B cell (primary cell): ENCODE measurements around the gene MPP4. TPM values are rescaled to one million over a fixed set of nuclear protein-coding genes. Genes with fewer than 3 reads are reported as not detected.

Source experiments
- ATAC-seq: fragments of 200-7000 bp; cut with Tn5 transposase; one replicate; pipeline ENCODE4 v1.10.0; 2021; ENCODE audit warnings: low read depth, mild to moderate bottlenecking, moderate number of reproducible peaks, moderate library complexity
- CTCF ChIA-PET: fragments of 350-600 bp; sonication (Branson Sonifier 250); formaldehyde crosslinking; loops from one replicate; lab custom pipeline; 2021; ENCODE audit warnings: antibody characterized with exemption, inconsistent platforms; lab: Charles Lee
- POLR2A ChIA-PET: fragments of 350-600 bp; sonication (Branson Sonifier 250); formaldehyde crosslinking; loops from one replicate; lab custom pipeline; 2021; ENCODE audit warnings: antibody characterized with exemption; lab: Charles Lee
- DNase-seq: peaks from one replicate; pipeline ENCODE4 v3.0.0; 2013
- H2AFZ ChIP-seq: 2 replicates; pipeline ENCODE4 v1.6.1; 2012; ENCODE audit warnings: mild to moderate bottlenecking, low read depth, low read length; ENCODE audit not compliant: insufficient read depth, poor library complexity, severe bottlenecking
- H3K27ac ChIP-seq, 2 donors: 1 replicate in 1 of 2; 2 replicates in 1 of 2; pipeline ENCODE4 v1.5.1; 2012 to 2013; ENCODE audit warnings: low read length in 2 of 2, mild to moderate bottlenecking in 2 of 2, moderate library complexity in 1 of 2
- H3K27me3 ChIP-seq, 4 experiments: fragments of 200-600 bp in 1 of 4; sonication (generic) in 1 of 4; replicated peaks in 1 of 4; 1 replicate in 2 of 4; 2 replicates in 2 of 4; pipeline versions ENCODE4 v1.6.1 to v1.7.0; 2013 to 2016; ENCODE audit warnings: low read length in 3 of 4, mild to moderate bottlenecking in 2 of 4, mixed read lengths in 1 of 4, moderate library complexity in 1 of 4; ENCODE audit not compliant: insufficient read depth in 4 of 4, control insufficient read depth in 3 of 4; ENCODE audit errors: control extremely low read depth in 1 of 4
- H3K36me3 ChIP-seq, 2 experiments: replicated peaks in 1 of 2; 1 replicate in 1 of 2; 2 replicates in 1 of 2; pipeline versions ENCODE4 v1.6.1 to v1.7.1; 2013; ENCODE audit warnings: low read length in 1 of 2; ENCODE audit not compliant: insufficient read depth in 2 of 2, control insufficient read depth in 1 of 2; ENCODE audit errors: control extremely low read depth in 1 of 2, extremely low read depth in 1 of 2
- H3K4me1 ChIP-seq, 2 donors: fragments of 200-600 bp in 1 of 2; sonication (generic) in 1 of 2; 1 replicate in 1 of 2; 2 replicates in 1 of 2; pipeline versions ENCODE4 v1.5.1 to v1.6.1; 2013 to 2017; ENCODE audit warnings: low read length in 2 of 2; ENCODE audit not compliant: control insufficient read depth in 2 of 2, insufficient read depth in 2 of 2
- H3K4me2 ChIP-seq: replicated peaks from 2 replicates; pipeline ENCODE3; 2012; ENCODE audit warnings: mild to moderate bottlenecking, low read depth, low read length; ENCODE audit not compliant: poor library complexity, severe bottlenecking
- H3K4me3 ChIP-seq, 5 experiments: fragments of 200-600 bp in 1 of 5; sonication (generic) in 1 of 5; 1 replicate in 3 of 5; 2 replicates in 2 of 5; pipeline versions ENCODE4 v1.5.1 to v1.7.0; 2011 to 2016; ENCODE audit warnings: low read length in 4 of 5, mild to moderate bottlenecking in 4 of 5, low read depth in 2 of 5, control low read depth in 1 of 5, moderate library complexity in 1 of 5; ENCODE audit not compliant: insufficient read depth in 1 of 5; ENCODE audit errors: control extremely low read depth in 1 of 5, extremely low read depth in 1 of 5
- H3K79me2 ChIP-seq: fragments of 200-600 bp; sonication (generic); one replicate; pipeline ENCODE4 v1.6.0; 2016; ENCODE audit warnings: low read length; ENCODE audit not compliant: control insufficient read depth, insufficient read depth
- H3K9ac ChIP-seq: fragments of 200-600 bp; sonication (generic); 2 replicates; pipeline ENCODE4 v1.6.1; 2017; ENCODE audit warnings: mild to moderate bottlenecking, low read length, moderate library complexity
- H3K9me3 ChIP-seq, 3 donors: one replicate each; pipeline versions ENCODE4 v1.6.1 to v1.7.1; 2013; ENCODE audit warnings: low read length in 2 of 3; ENCODE audit not compliant: control insufficient read depth in 2 of 3, insufficient read depth in 1 of 3; ENCODE audit errors: control extremely low read depth in 1 of 3
- H4K20me1 ChIP-seq: 2 replicates; pipeline ENCODE4 v1.6.0; 2012; ENCODE audit warnings: mild to moderate bottlenecking, low read length; ENCODE audit not compliant: insufficient read depth, control insufficient read depth, poor library complexity, severe bottlenecking
- H3K27ac Mint-ChIP-seq: one replicate; pipeline ENCODE4 v1.8.0; 2021; ENCODE audit warnings: mixed read lengths
- H3K27me3 Mint-ChIP-seq: one replicate; pipeline ENCODE4 v1.8.0; 2021; ENCODE audit warnings: mixed read lengths
- H3K4me1 Mint-ChIP-seq: one replicate; pipeline ENCODE4 v1.8.0; 2021; ENCODE audit warnings: mixed read lengths
- H3K4me3 Mint-ChIP-seq: one replicate; pipeline ENCODE4 v1.8.0; 2021; ENCODE audit warnings: mixed read lengths
- H3K9me3 Mint-ChIP-seq: one replicate; pipeline ENCODE4 v1.8.0; 2022; ENCODE audit warnings: mixed read lengths; ENCODE audit not compliant: insufficient read depth
- EZH2 ChIP-seq: IDR thresholded peaks from 2 replicates; pipeline ENCODE4 v1.6.1; 2012; ENCODE audit warnings: borderline replicate concordance, low read depth, mild to moderate bottlenecking, moderate library complexity, low read length; ENCODE audit not compliant: insufficient read depth, poor library complexity, severe bottlenecking
- WGBS: methylation state at CpG from one replicate; pipeline ENCODE4 v1.1.5; 2013; ENCODE audit warnings: missing lambda C conversion rate; ENCODE audit not compliant: insufficient coverage; 5-methylcytosine and 5-hydroxymethylcytosine counted together
- intact Hi-C: fragments of 100-400 bp; cut with micrococcal nuclease; formaldehyde crosslinking; loops from one replicate; pipeline ENCODE4 v1.10.0; 2022
- polyA plus RNA-seq: library from polyadenylated mRNA; depleted of rRNA; stranded (reverse); fragments of >200 nt; gene quantifications from 2 replicates; pipeline ENCODE4 v1.2.3, GENCODE V29; 2012
- total RNA-seq, 2 donors: library from RNA; stranded (reverse); fragments of 120-200 nt in 1 of 2; gene quantifications; 1 replicate in 1 of 2; 2 replicates in 1 of 2; pipeline versions ENCODE4 v1.2.3 to v1.2.4, GENCODE V29; 2013 to 2022
- TF ChIP-seq, protein P1 (sequence below): fragments of 200-600 bp; IDR thresholded peaks from one replicate; pipeline ENCODE4 v1.8.0; 2022; ENCODE audit warnings: antibody characterized with exemption, mild to moderate bottlenecking

Gene MPP4
- total and polyA plus RNA-seq, 2 donors (not counting 1 experiment from before 2014, with no cell fraction given) = not detected

DNA sequence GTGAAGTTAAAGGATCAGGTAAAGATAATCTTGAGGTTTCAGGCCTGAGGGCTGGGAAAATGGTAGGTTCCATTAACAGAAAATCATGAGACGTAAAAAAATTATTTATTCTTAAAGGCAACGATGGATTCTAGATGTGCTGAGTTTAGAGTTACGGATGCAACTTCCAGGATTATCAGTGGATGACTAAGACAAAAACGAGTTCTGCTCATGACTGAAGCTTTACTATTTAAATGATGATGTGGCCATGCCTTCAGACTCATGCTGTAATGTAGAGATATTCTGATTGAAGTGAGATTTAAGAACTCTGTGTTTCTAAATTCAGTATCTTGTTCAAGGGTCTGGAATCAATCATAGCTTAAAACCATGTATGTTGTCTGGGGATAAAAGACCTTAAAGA is 60.1 kb downstream of the MPP4 start:
- H3K27me3 ChIP-seq = no peaks in the 10 kb centered on the region
- no peaks in the 10 kb centered on the region for H3K36me3 ChIP-seq
- peaks cover 5 to 8% of the 10 kb centered on the region in 2 donors for H3K4me1 ChIP-seq
- POLR2A ChIA-PET = no interaction called here
- ATAC-seq (no peak), DNase-seq (no peak)
- H3K4me3 ChIP-seq = no peak overlapping the region
- H3K9ac ChIP-seq = no peak overlapping the region
- Mint-ChIP-seq H3K27ac (no peak overlapping the region), H3K9me3 (no peaks in the 10 kb centered on the region), H3K4me3 (no peak overlapping the region), H3K27me3 (no peaks in the 10 kb centered on the region), H3K4me1 (peaks cover 7% of the 10 kb centered on the region)
- H2AFZ ChIP-seq = no peak overlapping the region
- TF ChIP-seq EZH2 = no peak
- TF ChIP-seq, protein P1, sequence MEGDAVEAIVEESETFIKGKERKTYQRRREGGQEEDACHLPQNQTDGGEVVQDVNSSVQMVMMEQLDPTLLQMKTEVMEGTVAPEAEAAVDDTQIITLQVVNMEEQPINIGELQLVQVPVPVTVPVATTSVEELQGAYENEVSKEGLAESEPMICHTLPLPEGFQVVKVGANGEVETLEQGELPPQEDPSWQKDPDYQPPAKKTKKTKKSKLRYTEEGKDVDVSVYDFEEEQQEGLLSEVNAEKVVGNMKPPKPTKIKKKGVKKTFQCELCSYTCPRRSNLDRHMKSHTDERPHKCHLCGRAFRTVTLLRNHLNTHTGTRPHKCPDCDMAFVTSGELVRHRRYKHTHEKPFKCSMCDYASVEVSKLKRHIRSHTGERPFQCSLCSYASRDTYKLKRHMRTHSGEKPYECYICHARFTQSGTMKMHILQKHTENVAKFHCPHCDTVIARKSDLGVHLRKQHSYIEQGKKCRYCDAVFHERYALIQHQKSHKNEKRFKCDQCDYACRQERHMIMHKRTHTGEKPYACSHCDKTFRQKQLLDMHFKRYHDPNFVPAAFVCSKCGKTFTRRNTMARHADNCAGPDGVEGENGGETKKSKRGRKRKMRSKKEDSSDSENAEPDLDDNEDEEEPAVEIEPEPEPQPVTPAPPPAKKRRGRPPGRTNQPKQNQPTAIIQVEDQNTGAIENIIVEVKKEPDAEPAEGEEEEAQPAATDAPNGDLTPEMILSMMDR = no peak
- H3K79me2 ChIP-seq = no peaks in the 10 kb centered on the region
- H3K4me2 ChIP-seq = no peak overlapping the region
- no peaks in the 10 kb centered on the region for H3K9me3 ChIP-seq
- intact Hi-C loops = no loop called here
- H3K27ac ChIP-seq = no peak overlapping the region
- no peaks in the 10 kb centered on the region for H4K20me1 ChIP-seq
- 86% methylated on average over 4 of the region's 4 CpGs for WGBS
- CTCF ChIA-PET = interaction anchor here (0.6 to 1.0 kb wide), 2 partner anchors 8 to 402 kb away, joined by 3 read pairs; no protein-coding TSS in a partner anchor

DNA sequence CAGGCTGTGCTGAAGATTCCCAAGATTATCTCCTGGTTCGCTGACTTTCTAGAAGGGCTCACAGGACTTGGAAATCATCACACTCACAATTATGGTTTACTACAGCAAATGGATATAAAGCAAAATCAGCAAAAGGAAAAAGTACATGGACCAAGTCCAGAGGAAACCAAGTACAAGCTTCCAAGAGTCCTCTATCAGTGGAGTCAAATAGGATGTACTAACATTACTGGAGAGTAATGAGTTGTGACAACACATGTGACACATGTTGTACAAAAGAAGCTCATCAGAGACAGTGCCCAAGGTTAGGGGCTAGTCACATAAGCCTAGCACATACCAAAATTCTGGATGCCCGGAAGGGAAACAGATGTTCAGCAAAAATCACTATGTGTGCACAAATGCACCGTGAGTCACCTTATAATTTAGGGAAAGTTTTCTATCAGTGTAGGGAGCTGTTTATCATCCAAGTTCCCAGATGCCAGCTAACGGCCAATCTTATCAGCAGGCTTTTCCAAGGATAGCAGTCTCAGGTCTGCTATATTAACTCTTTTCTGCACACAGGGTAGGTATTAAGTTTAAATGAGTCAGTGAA is 64.7 kb downstream of the MPP4 start:
- no peak overlapping the region for H3K27ac Mint-ChIP-seq
- H3K36me3 ChIP-seq = no peaks in the 10 kb centered on the region
- POLR2A ChIA-PET = no interaction called here

More for the DNA sequence above, 64.7 kb downstream of the MPP4 start:
- Histone ChIP-seq H3K9ac (no peak overlapping the region), H3K9me3 (no peaks in the 10 kb centered on the region), H4K20me1 (no peaks in the 10 kb centered on the region), H3K27ac (no peak overlapping the region), H3K4me2 (no peak overlapping the region), H3K4me3 (no peak overlapping the region), H3K27me3 (no peaks in the 10 kb centered on the region), H2AFZ (no peak overlapping the region), H3K79me2 (no peaks in the 10 kb centered on the region), H3K4me1 (no peaks in the 10 kb centered on the region)
- ATAC-seq (no peak), DNase-seq (no peak)
- CTCF ChIA-PET = no interaction called here
- Mint-ChIP-seq H3K27me3 (no peaks in the 10 kb centered on the region), H3K4me1 (no peaks in the 10 kb centered on the region), H3K4me3 (no peak overlapping the region), H3K9me3 (no peaks in the 10 kb centered on the region)
- intact Hi-C loops = no loop called here
- WGBS = no CpG with 5 or more reads among the region's 4 CpGs
- TF ChIP-seq, protein P1 = no peak
- no peak for TF ChIP-seq EZH2
